HL-60 (cell line): ENCODE measurements around the gene AGAP1.

Experiments
- DNase-seq, 2 experiments: peaks; one replicate each; pipeline ENCODE4 v3.0.0-alpha.2; 2010 to 2020; ENCODE audit warnings: low read depth in 1 of 2, low spot score in 1 of 2
- H3K27ac ChIP-seq: fragments of 250-450 bp; sonication (Bioruptor Pico); replicated peaks from 2 replicates; pipeline ENCODE4 v1.5.1; 2020; ENCODE audit warnings: mild to moderate bottlenecking, moderate library complexity
- H3K27me3 ChIP-seq: fragments of 250-450 bp; sonication (Bioruptor Pico); 2 replicates; pipeline ENCODE4 v1.5.1; 2021; ENCODE audit warnings: mild to moderate bottlenecking, moderate library complexity; ENCODE audit not compliant: insufficient read depth, poor library complexity, severe bottlenecking
- H3K4me3 ChIP-seq: replicated peaks from 2 replicates; pipeline ENCODE4 v1.5.1; 2011; ENCODE audit warnings: mild to moderate bottlenecking, control low read depth, low read length; ENCODE audit not compliant: insufficient read depth
- GABPA ChIP-seq: IDR thresholded peaks from 2 replicates; pipeline ENCODE4 v1.6.1; 2012; ENCODE audit warnings: low read depth
- POLR2AphosphoS5 ChIP-seq: IDR thresholded peaks from 2 replicates; pipeline ENCODE4 v1.6.1; 2012; ENCODE audit warnings: low read depth
- SPI1 ChIP-seq: IDR thresholded peaks from 2 replicates; pipeline ENCODE4 v1.6.1; 2012; ENCODE audit warnings: low read depth, mild to moderate bottlenecking, borderline replicate concordance
- TF ChIP-seq, protein P1 (sequence below): IDR thresholded peaks from 2 replicates; pipeline ENCODE4 v1.6.1; 2012; ENCODE audit warnings: low read depth; ENCODE audit not compliant: insufficient replicate concordance
- TF ChIP-seq, protein P2 (sequence below): IDR thresholded peaks from one replicate; pipeline ENCODE4 v1.5.1; 2011; ENCODE audit warnings: low read length, control low read depth, inconsistent platforms; ENCODE audit not compliant: insufficient read depth

Gene AGAP1

DNA sequence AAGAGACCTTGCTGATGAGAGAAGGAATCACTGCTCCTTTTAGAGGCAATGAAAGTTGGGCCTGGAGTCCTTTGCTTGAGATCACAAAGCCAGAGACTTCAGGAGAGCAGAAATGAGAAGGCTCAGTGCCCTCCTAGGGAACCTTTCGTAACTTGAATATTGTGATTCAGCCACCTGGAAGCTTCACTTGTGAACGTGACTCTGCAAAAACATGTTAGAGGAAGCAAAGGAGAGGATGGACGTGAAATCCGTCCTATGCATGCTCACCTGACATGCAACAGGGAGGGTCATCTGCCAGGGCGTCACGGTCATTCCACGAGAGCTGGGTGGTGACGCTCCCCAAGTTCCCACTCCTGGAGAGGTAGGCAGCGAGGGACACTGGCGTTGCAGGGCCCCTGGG lies 243.6 kb downstream of the AGAP1 start:
- no peak overlapping the region for H3K27ac ChIP-seq
- DNase-seq, result no peak
- TF ChIP-seq, protein P1, sequence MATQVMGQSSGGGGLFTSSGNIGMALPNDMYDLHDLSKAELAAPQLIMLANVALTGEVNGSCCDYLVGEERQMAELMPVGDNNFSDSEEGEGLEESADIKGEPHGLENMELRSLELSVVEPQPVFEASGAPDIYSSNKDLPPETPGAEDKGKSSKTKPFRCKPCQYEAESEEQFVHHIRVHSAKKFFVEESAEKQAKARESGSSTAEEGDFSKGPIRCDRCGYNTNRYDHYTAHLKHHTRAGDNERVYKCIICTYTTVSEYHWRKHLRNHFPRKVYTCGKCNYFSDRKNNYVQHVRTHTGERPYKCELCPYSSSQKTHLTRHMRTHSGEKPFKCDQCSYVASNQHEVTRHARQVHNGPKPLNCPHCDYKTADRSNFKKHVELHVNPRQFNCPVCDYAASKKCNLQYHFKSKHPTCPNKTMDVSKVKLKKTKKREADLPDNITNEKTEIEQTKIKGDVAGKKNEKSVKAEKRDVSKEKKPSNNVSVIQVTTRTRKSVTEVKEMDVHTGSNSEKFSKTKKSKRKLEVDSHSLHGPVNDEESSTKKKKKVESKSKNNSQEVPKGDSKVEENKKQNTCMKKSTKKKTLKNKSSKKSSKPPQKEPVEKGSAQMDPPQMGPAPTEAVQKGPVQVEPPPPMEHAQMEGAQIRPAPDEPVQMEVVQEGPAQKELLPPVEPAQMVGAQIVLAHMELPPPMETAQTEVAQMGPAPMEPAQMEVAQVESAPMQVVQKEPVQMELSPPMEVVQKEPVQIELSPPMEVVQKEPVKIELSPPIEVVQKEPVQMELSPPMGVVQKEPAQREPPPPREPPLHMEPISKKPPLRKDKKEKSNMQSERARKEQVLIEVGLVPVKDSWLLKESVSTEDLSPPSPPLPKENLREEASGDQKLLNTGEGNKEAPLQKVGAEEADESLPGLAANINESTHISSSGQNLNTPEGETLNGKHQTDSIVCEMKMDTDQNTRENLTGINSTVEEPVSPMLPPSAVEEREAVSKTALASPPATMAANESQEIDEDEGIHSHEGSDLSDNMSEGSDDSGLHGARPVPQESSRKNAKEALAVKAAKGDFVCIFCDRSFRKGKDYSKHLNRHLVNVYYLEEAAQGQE, result no peak
- TF ChIP-seq GABPA (no peak), POLR2AphosphoS5 (no peak), SPI1 (no peak)
- TF ChIP-seq, protein P2, sequence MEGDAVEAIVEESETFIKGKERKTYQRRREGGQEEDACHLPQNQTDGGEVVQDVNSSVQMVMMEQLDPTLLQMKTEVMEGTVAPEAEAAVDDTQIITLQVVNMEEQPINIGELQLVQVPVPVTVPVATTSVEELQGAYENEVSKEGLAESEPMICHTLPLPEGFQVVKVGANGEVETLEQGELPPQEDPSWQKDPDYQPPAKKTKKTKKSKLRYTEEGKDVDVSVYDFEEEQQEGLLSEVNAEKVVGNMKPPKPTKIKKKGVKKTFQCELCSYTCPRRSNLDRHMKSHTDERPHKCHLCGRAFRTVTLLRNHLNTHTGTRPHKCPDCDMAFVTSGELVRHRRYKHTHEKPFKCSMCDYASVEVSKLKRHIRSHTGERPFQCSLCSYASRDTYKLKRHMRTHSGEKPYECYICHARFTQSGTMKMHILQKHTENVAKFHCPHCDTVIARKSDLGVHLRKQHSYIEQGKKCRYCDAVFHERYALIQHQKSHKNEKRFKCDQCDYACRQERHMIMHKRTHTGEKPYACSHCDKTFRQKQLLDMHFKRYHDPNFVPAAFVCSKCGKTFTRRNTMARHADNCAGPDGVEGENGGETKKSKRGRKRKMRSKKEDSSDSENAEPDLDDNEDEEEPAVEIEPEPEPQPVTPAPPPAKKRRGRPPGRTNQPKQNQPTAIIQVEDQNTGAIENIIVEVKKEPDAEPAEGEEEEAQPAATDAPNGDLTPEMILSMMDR, result no peak
- no peak overlapping the region for H3K4me3 ChIP-seq
- no peaks in the 10 kb centered on the region for H3K27me3 ChIP-seq

DNA sequence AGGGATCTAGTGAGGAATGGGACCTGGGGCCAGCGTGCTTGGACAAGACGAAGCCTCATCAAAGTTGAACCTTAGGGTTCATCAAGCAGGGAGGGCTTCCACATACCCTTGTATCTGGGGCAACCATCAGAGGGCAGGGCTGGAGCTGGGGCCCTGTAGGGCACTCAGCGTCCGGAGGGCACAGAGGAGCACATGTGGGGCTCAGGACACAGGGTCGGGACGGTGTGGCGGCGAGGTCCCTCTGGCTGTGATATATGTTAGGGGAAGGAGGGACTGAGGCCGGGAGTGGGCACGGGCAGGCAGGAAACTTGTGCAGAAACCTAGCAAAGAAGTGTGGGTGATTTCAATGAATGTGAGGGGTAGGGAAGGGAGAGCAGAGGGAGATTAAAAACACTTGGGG lies 244.0 kb downstream of the AGAP1 start:
- Histone ChIP-seq H3K27me3 (no peaks in the 10 kb centered on the region), H3K27ac (no peak overlapping the region), H3K4me3 (no peak overlapping the region)
- no peak for DNase-seq
- TF ChIP-seq, protein P1, result no peak
- TF ChIP-seq SPI1, result no peak
- TF ChIP-seq GABPA, result no peak
- TF ChIP-seq, protein P2, result no peak
- TF ChIP-seq POLR2AphosphoS5, result no peak

DNA sequence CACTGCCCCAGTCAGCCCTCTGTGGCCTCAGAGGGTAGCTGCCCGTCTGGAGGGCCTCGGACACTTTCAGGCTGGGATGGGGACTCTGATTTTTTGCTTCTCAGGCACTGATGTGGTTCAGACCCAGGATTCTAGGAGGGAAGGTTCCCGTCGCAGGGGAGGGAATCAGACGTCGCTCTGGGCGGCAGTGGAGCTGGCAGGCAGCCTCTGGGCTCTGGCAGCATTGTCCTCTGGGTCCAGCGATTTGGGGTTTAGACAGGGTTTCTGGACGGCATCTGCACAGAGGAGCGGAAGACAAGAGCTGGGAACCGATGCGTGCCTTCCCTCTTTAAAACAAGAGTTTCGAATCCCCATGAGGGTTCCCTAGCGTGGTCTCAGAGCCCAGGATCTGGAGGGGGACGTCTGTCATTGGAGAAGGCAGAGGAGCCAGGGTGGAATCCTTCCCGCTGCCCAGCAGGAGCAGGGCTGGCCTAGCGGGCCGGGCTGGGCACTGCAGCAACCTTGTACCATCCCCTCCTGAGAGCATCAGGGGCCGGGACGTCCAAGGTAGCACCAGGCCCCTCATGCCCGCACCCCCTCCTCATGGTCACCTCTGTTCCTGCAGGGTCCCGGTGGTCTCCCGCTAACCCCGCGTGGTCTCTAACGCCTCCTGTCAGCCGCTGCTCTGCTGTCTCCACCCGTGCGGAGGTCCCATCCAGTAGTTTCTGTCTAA lies 246.0 kb downstream of the AGAP1 start:
- no peak for TF ChIP-seq GABPA
- TF ChIP-seq, protein P2, result no peak
- TF ChIP-seq, protein P1, result no peak
- TF ChIP-seq SPI1, result no peak
- TF ChIP-seq POLR2AphosphoS5, result no peak
- no peaks in the 10 kb centered on the region for H3K27me3 ChIP-seq
- H3K4me3 ChIP-seq, result no peak overlapping the region
- H3K27ac ChIP-seq, result no peak overlapping the region
- DNase-seq, result no peak
